ENCODE data around the gene OR2M4. TPM values are rescaled to one million over a fixed set of nuclear protein-coding genes. Genes with fewer than 3 reads are reported as not detected.
"Not testable (repeated sequence)": the region's sequence is repeated elsewhere in the genome, so short reads cannot be mapped to it uniquely, and the experiment has no call there.

OR2M4 gene
- total RNA-seq, 6 donors from 2014 or later, result not detected

DNA sequence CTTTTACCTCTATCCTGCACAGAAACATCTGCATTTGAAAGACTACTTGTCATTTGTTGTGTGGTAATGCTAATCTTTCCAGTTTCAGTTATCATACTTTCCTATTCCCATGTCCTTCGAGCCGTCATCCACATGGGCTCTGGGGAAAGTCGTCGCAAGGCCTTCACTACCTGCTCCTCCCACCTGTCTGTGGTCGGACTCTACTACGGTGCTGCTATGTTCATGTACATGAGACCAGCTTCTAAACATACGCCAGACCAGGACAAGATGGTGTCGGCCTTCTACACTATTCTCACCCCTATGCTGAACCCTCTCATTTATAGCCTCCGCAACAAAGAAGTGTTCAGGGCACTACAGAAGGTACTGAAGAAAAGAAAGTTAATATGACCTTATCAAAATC is 8.3 kb downstream of the OR2M4 start:
- Histone ChIP-seq H3K27ac (no peak overlapping the region), H3K4me1 (no peaks in the 10 kb centered on the region), H3K4me3 (no peak overlapping the region), H3K9me3 (no peaks in the 10 kb centered on the region), H3K27me3 (no peaks in the 10 kb centered on the region), H3K36me3 (no peaks in the 10 kb centered on the region)
- TF ChIP-seq POLR2A (IDR thresholded peaks at IDR 0.05) (no peak), POLR2AphosphoS5 (IDR thresholded peaks at IDR 0.05) (no peak), EP300 (IDR thresholded peaks at IDR 0.05) (no peak)
- TF ChIP-seq, protein P1, sequence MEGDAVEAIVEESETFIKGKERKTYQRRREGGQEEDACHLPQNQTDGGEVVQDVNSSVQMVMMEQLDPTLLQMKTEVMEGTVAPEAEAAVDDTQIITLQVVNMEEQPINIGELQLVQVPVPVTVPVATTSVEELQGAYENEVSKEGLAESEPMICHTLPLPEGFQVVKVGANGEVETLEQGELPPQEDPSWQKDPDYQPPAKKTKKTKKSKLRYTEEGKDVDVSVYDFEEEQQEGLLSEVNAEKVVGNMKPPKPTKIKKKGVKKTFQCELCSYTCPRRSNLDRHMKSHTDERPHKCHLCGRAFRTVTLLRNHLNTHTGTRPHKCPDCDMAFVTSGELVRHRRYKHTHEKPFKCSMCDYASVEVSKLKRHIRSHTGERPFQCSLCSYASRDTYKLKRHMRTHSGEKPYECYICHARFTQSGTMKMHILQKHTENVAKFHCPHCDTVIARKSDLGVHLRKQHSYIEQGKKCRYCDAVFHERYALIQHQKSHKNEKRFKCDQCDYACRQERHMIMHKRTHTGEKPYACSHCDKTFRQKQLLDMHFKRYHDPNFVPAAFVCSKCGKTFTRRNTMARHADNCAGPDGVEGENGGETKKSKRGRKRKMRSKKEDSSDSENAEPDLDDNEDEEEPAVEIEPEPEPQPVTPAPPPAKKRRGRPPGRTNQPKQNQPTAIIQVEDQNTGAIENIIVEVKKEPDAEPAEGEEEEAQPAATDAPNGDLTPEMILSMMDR (IDR thresholded peaks at IDR 0.05), result no peak
- no peak for DNase-seq
- WGBS, 2 donors, result 90 to 94% methylated on average over 9 of the region's 9 CpGs
- peak in 1 of 2 donors; percentile 62 for ATAC-seq (ENCODE audit: low FRiP score in 2 of 2)

DNA sequence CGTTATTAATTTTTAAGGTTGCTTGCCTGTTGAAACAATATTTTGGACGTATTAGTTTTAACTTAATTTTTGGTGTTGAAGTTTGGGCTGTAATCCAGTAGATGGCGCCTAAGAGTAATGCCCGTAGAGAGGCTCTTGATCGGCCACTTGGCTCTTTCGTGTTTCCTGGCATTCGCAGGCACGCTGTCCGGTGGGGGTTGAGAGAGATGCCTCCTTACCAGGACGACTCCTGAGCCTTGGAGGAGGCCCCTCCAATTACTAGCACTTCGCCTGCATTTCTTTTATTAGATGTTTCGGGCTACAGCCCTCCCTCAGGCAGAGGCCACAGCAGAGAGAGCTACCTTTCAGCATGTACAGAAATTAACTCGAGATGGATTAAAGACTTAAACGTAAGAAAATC is 12.0 kb downstream of the OR2M4 start:
- TF ChIP-seq, protein P1 (IDR thresholded peaks at IDR 0.05), result peak in 5 of 6 experiments; percentile 19 to 46 (median 27)
- TF ChIP-seq POLR2A (IDR thresholded peaks at IDR 0.05), result no peak
- H3K4me1 ChIP-seq, result no peaks in the 10 kb centered on the region
- no peaks in the 10 kb centered on the region for H3K36me3 ChIP-seq
- H3K9me3 ChIP-seq, result no peaks in the 10 kb centered on the region
- H3K4me3 ChIP-seq, result no peak overlapping the region
- no peaks in the 10 kb centered on the region for H3K27me3 ChIP-seq
- 12 to 16% methylated on average over 14 of the region's 14 CpGs for WGBS, 2 donors
- ATAC-seq (ENCODE audit: low FRiP score in 2 of 2) (no peak), DNase-seq (peak in 1 of 2 donors; percentile 36)
- H3K27ac ChIP-seq, result no peak overlapping the region

DNA sequence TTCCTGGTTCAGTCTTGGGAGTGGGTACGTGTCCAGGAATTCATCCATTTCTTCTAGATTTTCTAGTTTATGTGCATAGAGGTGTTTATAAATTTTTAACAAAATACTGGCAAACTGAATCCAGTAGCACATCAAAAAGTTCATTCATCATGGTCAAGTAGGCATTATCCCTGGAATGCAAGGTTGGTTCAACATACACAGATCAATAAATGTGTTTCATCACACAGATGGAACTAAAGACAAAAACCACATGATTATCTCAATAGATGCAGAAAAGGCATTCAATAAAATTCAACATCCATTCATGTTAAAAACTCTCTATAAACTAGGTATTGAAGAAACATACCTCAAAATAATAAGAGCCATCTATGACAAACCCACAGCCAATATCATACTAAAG is 28.1 kb downstream of the OR2M4 start:
- WGBS, 2 donors, result 71 to 77% methylated on average over 1 of the region's 1 CpG
- not testable (repeated sequence) for H3K4me3 ChIP-seq; DNase-seq; H3K4me1 ChIP-seq; ATAC-seq (ENCODE audit: low FRiP score in 2 of 2); H3K36me3 ChIP-seq; H3K27ac ChIP-seq; H3K27me3 ChIP-seq
- peaks cover 0 to 11% (median 0%) of the 10 kb centered on the region in 4 donors for H3K9me3 ChIP-seq

DNA sequence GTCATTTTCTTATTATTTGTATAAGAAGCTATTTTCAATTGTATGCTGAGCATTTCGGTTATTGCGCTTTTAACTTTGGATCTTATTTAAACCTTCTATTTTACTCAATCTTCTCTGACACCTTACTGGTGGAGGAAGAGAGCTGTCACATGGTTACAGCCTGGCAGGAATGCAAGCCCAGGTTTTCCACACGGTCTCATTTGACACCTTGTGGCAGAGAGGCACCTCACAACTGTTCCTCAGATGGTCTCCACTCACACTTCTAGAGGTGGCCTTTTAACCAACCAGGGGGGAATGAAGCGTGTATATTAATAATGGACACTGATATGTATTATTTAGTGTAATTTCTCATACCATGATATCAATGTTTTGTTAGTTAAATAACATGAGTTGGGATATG is 37.0 kb downstream of the OR2M4 start:
- H3K27me3 ChIP-seq, result no peaks in the 10 kb centered on the region
- no peak for TF ChIP-seq POLR2AphosphoS5 (IDR thresholded peaks at IDR 0.05)
- no peak for TF ChIP-seq POLR2A (IDR thresholded peaks at IDR 0.05)
- no peak for TF ChIP-seq EP300 (IDR thresholded peaks at IDR 0.05)
- TF ChIP-seq, protein P1 (IDR thresholded peaks at IDR 0.05), result no peak
- no peaks in the 10 kb centered on the region for H3K4me1 ChIP-seq
- no peaks in the 10 kb centered on the region for H3K36me3 ChIP-seq
- 61 to 81% methylated on average over 4 of the region's 4 CpGs for WGBS, 2 donors
- H3K9me3 ChIP-seq, result no peaks in the 10 kb centered on the region
- DNase-seq (no peak), ATAC-seq (ENCODE audit: low FRiP score in 2 of 2) (no peak)
- H3K4me3 ChIP-seq, result no peak overlapping the region
- no peak overlapping the region for H3K27ac ChIP-seq

DNA sequence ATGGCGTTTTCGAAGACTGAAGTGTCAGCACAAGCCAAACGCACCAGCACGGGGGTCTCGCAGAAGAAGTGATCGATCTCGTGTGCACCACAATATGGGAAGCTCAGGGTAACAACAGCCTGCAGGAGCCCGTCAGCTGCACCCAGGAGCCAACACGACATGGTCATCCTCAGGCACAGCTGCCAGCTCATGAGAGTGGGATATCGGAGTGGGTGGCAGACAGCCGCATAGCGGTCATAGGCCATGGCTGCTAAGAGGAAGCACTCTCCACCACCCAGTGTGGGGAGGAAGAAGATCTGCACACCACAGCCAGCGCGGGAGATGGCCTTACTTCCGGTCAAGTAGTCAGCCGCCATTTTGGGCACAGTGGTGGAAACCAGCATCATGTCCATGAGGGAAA is 42.0 kb downstream of the OR2M4 start:
- 70 to 93% methylated on average over 2 to 3 of the region's 16 CpGs for WGBS, 2 donors
- H3K27me3 ChIP-seq, H3K4me1 ChIP-seq, H3K4me3 ChIP-seq, H3K27ac ChIP-seq, H3K9me3 ChIP-seq, H3K36me3 ChIP-seq: not testable (repeated sequence)
- DNase-seq (peak in 1 of 2 donors; percentile 9), ATAC-seq (ENCODE audit: low FRiP score in 2 of 2) (peak; percentile 35 to 65)

DNA sequence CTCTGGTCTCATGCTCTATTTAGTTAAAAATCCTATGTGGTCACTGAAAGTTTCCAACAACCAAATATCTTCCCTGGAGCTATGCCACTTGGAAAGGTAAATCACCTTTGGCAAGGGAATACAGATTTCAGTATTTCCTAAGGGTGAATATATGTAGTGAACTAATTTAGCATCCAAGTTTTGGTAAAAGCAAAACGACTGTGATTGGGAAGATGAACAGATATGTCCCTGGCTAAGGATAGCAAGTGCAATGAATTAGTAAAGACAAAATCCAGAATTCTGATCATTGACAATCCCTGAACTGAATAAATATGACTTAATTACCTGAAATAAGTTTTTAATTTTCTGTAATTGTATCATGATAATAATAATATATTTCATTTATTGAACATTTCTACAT is 46.7 kb downstream of the OR2M4 start, which contains the start of gene OR2T33:
Gene OR2T33, minus strand, starts transcription at position 101 of the 400 bp plus-strand sequence. CDS start 4,162 bp downstream, outside the sequence.
- ATAC-seq (ENCODE audit: low FRiP score in 2 of 2) (no peak), DNase-seq (no peak)
- Histone ChIP-seq H3K4me1 (no peaks in the 10 kb centered on the region), H3K27ac (no peak within 1 kb of the TSS), H3K36me3 (no peaks in the 10 kb centered on the region), H3K4me3 (no peak within 1 kb of the TSS), H3K9me3 (no peaks in the 10 kb centered on the region), H3K27me3 (no peaks in the 10 kb centered on the region)
- WGBS, 2 donors, result 42 to 46% methylated on average over 1 of the region's 1 CpG
- TF ChIP-seq, protein P1 (IDR thresholded peaks at IDR 0.05), result no peak
- TF ChIP-seq POLR2A (IDR thresholded peaks at IDR 0.05) (no peak), POLR2AphosphoS5 (IDR thresholded peaks at IDR 0.05) (no peak), EP300 (IDR thresholded peaks at IDR 0.05) (no peak)
